IMR-90 (cell line): ENCODE data around the gene HSPD1. TPM values are rescaled to one million over a fixed set of nuclear protein-coding genes. Genes with fewer than 3 reads are reported as not detected.

Experiments used
- ATAC-seq: fragments of 200-7000 bp; cut with Tn5 transposase; 2 replicates; pipeline ENCODE4 v1.9.1; 2020; ENCODE audit warnings: low read depth, mild to moderate bottlenecking, moderate library complexity
- BruUV-seq: library from RNA; stranded (reverse); fragments of 400-500 nt; replicated peaks from 2 replicates; lab custom pipeline; 2021; lab: Mats Ljungman, UMichigan
- CTCF ChIA-PET: fragments of 300-600 bp; formaldehyde crosslinking; extraction: SDS; loops from one replicate; lab custom pipeline; 2021; ENCODE audit warnings: antibody characterized with exemption; lab: Yijun Ruan, JAX
- POLR2A ChIA-PET: fragments of 300-600 bp; sonication (Branson Sonifier 250); formaldehyde crosslinking; loops from one replicate; lab custom pipeline; 2022; ENCODE audit warnings: antibody characterized with exemption; ENCODE audit not compliant: unreplicated experiment; lab: Charles Lee
- DNase-seq: peaks from one replicate; pipeline ENCODE4 v3.0.0; 2013
- H2AFZ ChIP-seq: replicated peaks from 2 replicates; pipeline ENCODE3; 2013; ENCODE audit warnings: low read length, mild to moderate bottlenecking; ENCODE audit not compliant: poor library complexity
- H2AK5ac ChIP-seq: 2 replicates; pipeline ENCODE4 v1.6.1; 2013; ENCODE audit warnings: low read depth, low read length, inconsistent platforms
- H2AK9ac ChIP-seq: replicated peaks from 2 replicates; pipeline ENCODE3; 2013; ENCODE audit warnings: mild to moderate bottlenecking, low read depth, low read length, moderate library complexity; ENCODE audit not compliant: poor library complexity
- H2BK120ac ChIP-seq: 2 replicates; pipeline ENCODE4 v1.6.1; 2013; ENCODE audit warnings: low read depth, low read length, inconsistent platforms
- H2BK15ac ChIP-seq: 3 replicates; pipeline ENCODE4 v1.6.1; 2013; ENCODE audit warnings: low read depth, low read length, inconsistent platforms
- H2BK20ac ChIP-seq: 2 replicates; pipeline ENCODE4 v1.6.1; 2013; ENCODE audit warnings: low read depth, mild to moderate bottlenecking, inconsistent platforms, low read length, moderate library complexity
- H2BK5ac ChIP-seq: 2 replicates; pipeline ENCODE4 v1.6.1; 2013; ENCODE audit warnings: mild to moderate bottlenecking, low read depth, low read length, inconsistent platforms; ENCODE audit not compliant: poor library complexity, severe bottlenecking
- H3K14ac ChIP-seq: replicated peaks from 2 replicates; pipeline ENCODE4 v1.6.1; 2013; ENCODE audit warnings: low read depth, low read length, inconsistent platforms
- H3K18ac ChIP-seq: 2 replicates; pipeline ENCODE4 v1.6.1; 2013; ENCODE audit warnings: low read depth, low read length, control low read depth
- H3K23ac ChIP-seq: 2 replicates; pipeline ENCODE4 v1.6.1; 2013; ENCODE audit warnings: low read depth, low read length, inconsistent platforms
- H3K27ac ChIP-seq: 2 replicates; pipeline ENCODE4 v1.5.1; 2013; ENCODE audit warnings: mild to moderate bottlenecking, control low read depth, low read length; ENCODE audit not compliant: insufficient read depth
- H3K27me3 ChIP-seq: 2 replicates; pipeline ENCODE4 v1.6.1; 2013; ENCODE audit warnings: low read length; ENCODE audit not compliant: control insufficient read depth, insufficient read depth
- H3K36me3 ChIP-seq: 2 replicates; pipeline ENCODE4 v1.6.1; 2013; ENCODE audit warnings: low read length, mixed read lengths; ENCODE audit not compliant: control insufficient read depth, insufficient read depth
- H3K4ac ChIP-seq: 2 replicates; pipeline ENCODE4 v1.6.1; 2013; ENCODE audit warnings: low read depth, low read length, inconsistent platforms
- H3K4me1 ChIP-seq: 2 replicates; pipeline ENCODE4 v1.6.1; 2013; ENCODE audit warnings: low read length, mixed read lengths; ENCODE audit not compliant: control insufficient read depth, insufficient read depth
- H3K4me2 ChIP-seq: 2 replicates; pipeline ENCODE4 v1.6.1; 2013; ENCODE audit warnings: low read depth, mild to moderate bottlenecking, control low read depth, low read length, moderate library complexity
- H3K4me3 ChIP-seq: 2 replicates; pipeline ENCODE4 v1.5.1; 2013; ENCODE audit warnings: low read depth, mild to moderate bottlenecking, control low read depth, low read length, moderate library complexity; ENCODE audit not compliant: insufficient read depth
- H3K56ac ChIP-seq: 2 replicates; pipeline ENCODE4 v1.6.1; 2013; ENCODE audit warnings: low read length, inconsistent platforms; ENCODE audit not compliant: insufficient read depth; ENCODE audit errors: extremely low read depth
- H3K79me1 ChIP-seq, 2 experiments: 2 replicates each; pipeline ENCODE4 v1.6.1; 2013; ENCODE audit warnings: low read length in 2 of 2, inconsistent platforms in 1 of 2, low read depth in 1 of 2
- H3K9ac ChIP-seq: 2 replicates; pipeline ENCODE4 v1.6.1; 2013; ENCODE audit warnings: low read depth, low read length, control low read depth
- H3K9me1 ChIP-seq: 2 replicates; pipeline ENCODE4 v1.6.1; 2013; ENCODE audit warnings: low read length, inconsistent platforms; ENCODE audit not compliant: insufficient read depth
- H3K9me3 ChIP-seq: 2 replicates; pipeline ENCODE4 v1.6.1; 2013; ENCODE audit warnings: low read length; ENCODE audit not compliant: control insufficient read depth, insufficient read depth
- H4K20me1 ChIP-seq: 2 replicates; pipeline ENCODE4 v1.6.1; 2013; ENCODE audit warnings: low read length, inconsistent platforms; ENCODE audit not compliant: insufficient read depth
- H4K5ac ChIP-seq: 2 replicates; pipeline ENCODE4 v1.6.1; 2013; ENCODE audit warnings: mild to moderate bottlenecking, low read depth, low read length, control low read depth
- H4K8ac ChIP-seq, 2 experiments: 2 replicates each; pipeline ENCODE4 v1.6.1; 2013; ENCODE audit warnings: low read depth in 2 of 2, low read length in 2 of 2, control low read depth in 1 of 2, inconsistent platforms in 1 of 2
- H4K91ac ChIP-seq: 2 replicates; pipeline ENCODE4 v1.6.1; 2013; ENCODE audit warnings: low read depth, low read length, inconsistent platforms; ENCODE audit not compliant: insufficient read depth
- BHLHE40 ChIP-seq: fragments of 150-350 bp; IDR thresholded peaks from 2 replicates; pipeline ENCODE4 v1.6.1; 2016; ENCODE audit warnings: mild to moderate bottlenecking, low read depth, low read length
- CEBPB ChIP-seq: IDR thresholded peaks from 2 replicates; pipeline ENCODE4 v1.6.1; 2012; ENCODE audit warnings: low read depth, low read length, improper control_type of control experiment
- CHD1 ChIP-seq: IDR thresholded peaks from 2 replicates; pipeline ENCODE4 v1.6.1; 2012; ENCODE audit warnings: low read depth, low read length, improper control_type of control experiment
- MAFK ChIP-seq: IDR thresholded peaks from 2 replicates; pipeline ENCODE4 v1.6.1; 2012; ENCODE audit warnings: low read depth, low read length, improper control_type of control experiment
- NFE2L2 ChIP-seq: fragments of 150-350 bp; IDR thresholded peaks from 2 replicates; pipeline ENCODE4 v1.6.1; 2016; ENCODE audit warnings: low read depth, mild to moderate bottlenecking, low read length
- POLR2A ChIP-seq: IDR thresholded peaks from 2 replicates; pipeline ENCODE4 v1.6.1; 2012; ENCODE audit warnings: mild to moderate bottlenecking, low read depth, low read length
- RFX5 ChIP-seq: IDR thresholded peaks from 2 replicates; pipeline ENCODE4 v1.8.0; 2012; ENCODE audit warnings: low read depth, mild to moderate bottlenecking, low read length, moderate library complexity
- SMC3 ChIP-seq: fragments of 150-350 bp; IDR thresholded peaks from 2 replicates; pipeline ENCODE4 v1.6.1; 2016; ENCODE audit warnings: low read depth, mild to moderate bottlenecking, antibody characterized with exemption, low read length, moderate library complexity
- WGBS, 2 experiments: methylation state at CpG; one replicate each; pipeline versions ENCODE4 v1.1.5 to v1.1.7; 2013; ENCODE audit warnings: missing lambda C conversion rate in 2 of 2; ENCODE audit not compliant: insufficient read length in 1 of 2; ENCODE audit errors: extremely low coverage in 2 of 2; 5-methylcytosine and 5-hydroxymethylcytosine counted together
- dilution Hi-C: fragments of 300-500 bp; cut with HindIII; formaldehyde crosslinking; loops from one replicate; pipeline ENCODE4 v1.14.3; 2018; ENCODE audit warnings: low sequenced_read_pairs; ENCODE audit not compliant: unreplicated experiment
- in situ Hi-C: fragments of 300-500 bp; cut with MboI; formaldehyde crosslinking; loops from 3 replicates; pipeline ENCODE4 v1.14.3; 2019; ENCODE audit warnings: low sequenced_read_pairs, inconsistent platforms, mixed read lengths
- intact Hi-C: fragments of 100-400 bp; cut with micrococcal nuclease; formaldehyde crosslinking; loops from 2 replicates; pipeline ENCODE4 v1.10.0; 2022
- polyA plus RNA-seq, 3 experiments: library from polyadenylated mRNA; depleted of rRNA; stranded (reverse); fragments of >200 nt; gene quantifications; 2 replicates each; pipeline ENCODE4 v1.2.3, GENCODE V29; 2012; ENCODE audit warnings: low replicate concordance in 1 of 3
- total RNA-seq: library from RNA; depleted of rRNA; stranded (reverse); fragments of >200 nt; gene quantifications from 2 replicates; pipeline ENCODE4 v1.2.3, GENCODE V29; 2012

HSPD1 gene
- total and polyA plus RNA-seq, 2 of the 4 experiments (the other 2 are of a cell fraction), result 171 TPM

DNA sequence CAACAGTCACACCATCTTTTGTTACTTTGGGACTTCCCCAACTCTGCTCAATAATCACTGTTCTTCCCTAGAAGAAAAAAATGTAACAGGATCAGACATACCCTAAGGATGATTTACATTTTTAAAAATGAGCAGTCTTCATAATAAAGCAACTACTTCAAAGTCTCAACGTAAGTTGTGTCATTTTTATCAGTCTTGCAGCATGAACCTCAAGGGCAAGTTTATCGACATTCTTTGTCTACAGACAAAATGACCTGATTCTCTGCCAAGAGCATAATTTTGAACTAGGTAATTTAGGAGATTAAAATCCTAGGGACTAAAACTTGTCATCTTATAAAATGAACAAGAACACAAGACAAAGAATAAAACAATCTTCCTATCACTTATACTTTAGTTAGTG, 2.3 kb downstream of the HSPD1 start:
- H3K23ac ChIP-seq, result no peak overlapping the region
- H3K79me1 ChIP-seq, result peaks cover 22 to 41% of the 10 kb centered on the region in 2 experiments
- dilution Hi-C loops (no loop called here), in situ Hi-C loops (loop anchor here (5.0 kb wide), 1 partner anchor 80 kb away; no protein-coding TSS in a partner anchor), intact Hi-C loops (loop anchor here (5.0 kb wide), 1 partner anchor 40 kb away; no protein-coding TSS in a partner anchor)
- no peak overlapping the region for H4K8ac ChIP-seq
- no peaks in the 10 kb centered on the region for H3K27me3 ChIP-seq
- H2AK5ac ChIP-seq, result no peak overlapping the region
- no peak overlapping the region for H4K91ac ChIP-seq
- BruUV-seq, result no TSS peak
- no CpG with 5 or more reads among the region's 2 CpGs for WGBS, 2 experiments
- H2BK5ac ChIP-seq, result no peak overlapping the region
- H4K5ac ChIP-seq, result no peak overlapping the region
- no peak overlapping the region for H3K14ac ChIP-seq
- H3K9ac ChIP-seq, result no peak overlapping the region
- TF ChIP-seq RFX5 (no peak), NFE2L2 (no peak), CEBPB (no peak), SMC3 (no peak), MAFK (no peak), BHLHE40 (no peak), POLR2A (no peak), CHD1 (no peak)
- no peak overlapping the region for H3K27ac ChIP-seq
- H2AFZ ChIP-seq, result no peak overlapping the region
- ATAC-seq (no peak), DNase-seq (no peak)
- no peak overlapping the region for H2BK120ac ChIP-seq
- ChIA-PET POLR2A (no interaction called here), CTCF (no interaction called here)
- H3K9me1 ChIP-seq, result 0 out of 2 replicates have a peak, but pooled peaks cover 3% of the 10 kb centered on the region
- no peak overlapping the region for H2AK9ac ChIP-seq
- no peak overlapping the region for H3K56ac ChIP-seq
- no peak overlapping the region for H2BK20ac ChIP-seq
- no peaks in the 10 kb centered on the region for H3K9me3 ChIP-seq
- peak overlapping the region; percentile 98; the same call in 1 of the 2 replicates for H3K4me2 ChIP-seq
- H4K20me1 ChIP-seq, result peaks cover 40% of the 10 kb centered on the region
- no peak overlapping the region for H3K18ac ChIP-seq
- H3K4ac ChIP-seq, result no peak overlapping the region
- peaks cover 19% of the 10 kb centered on the region for H3K36me3 ChIP-seq
- no peak overlapping the region for H2BK15ac ChIP-seq
- H3K4me3 ChIP-seq, result no peak overlapping the region
- H3K4me1 ChIP-seq, result 0 out of 2 replicates have a peak, but pooled peaks cover 1% of the 10 kb centered on the region
